Natural killer cell (primary cell): Measurements from ENCODE around the gene CACNA2D3. TPM values are rescaled to one million over a fixed set of nuclear protein-coding genes. Genes with fewer than 3 reads are reported as not detected.

Source experiments
- ATAC-seq, 3 donors: fragments of 150-1000 bp in 2 of 3; fragments of 200-7000 bp in 1 of 3; cut with Tn5 transposase; 1 replicate in 1 of 3; 2 replicates in 2 of 3; pipeline ENCODE4 v1.10.0; 2021; ENCODE audit warnings: mild to moderate bottlenecking in 2 of 3, moderate library complexity in 2 of 3
- DNase-seq, 2 donors: peaks; one replicate each; pipeline versions ENCODE4 v3.0.0 to v3.0.0-alpha.2; 2013 to 2021; ENCODE audit warnings: mixed read lengths in 1 of 2
- H3K27ac ChIP-seq: one replicate; pipeline ENCODE4 v1.5.1; 2013; ENCODE audit warnings: mild to moderate bottlenecking, low read length
- H3K27me3 ChIP-seq: one replicate; pipeline ENCODE4 v1.6.1; 2013; ENCODE audit warnings: low read length; ENCODE audit not compliant: control insufficient read depth, insufficient read depth
- H3K36me3 ChIP-seq: one replicate; pipeline ENCODE4 v1.6.1; 2013; ENCODE audit warnings: low read length; ENCODE audit not compliant: control insufficient read depth, insufficient read depth
- H3K4me1 ChIP-seq: one replicate; pipeline ENCODE4 v1.6.1; 2013; ENCODE audit warnings: low read length; ENCODE audit not compliant: control insufficient read depth, insufficient read depth
- H3K4me3 ChIP-seq: one replicate; pipeline ENCODE4 v1.5.1; 2013; ENCODE audit warnings: low read length
- H3K9me3 ChIP-seq: one replicate; pipeline ENCODE4 v1.6.1; 2013; ENCODE audit warnings: low read length; ENCODE audit not compliant: control insufficient read depth, insufficient read depth
- H3K27ac Mint-ChIP-seq, 2 donors: one replicate each; pipeline ENCODE4 v1.8.0; 2022; ENCODE audit warnings: mild to moderate bottlenecking in 2 of 2, mixed read lengths in 2 of 2, moderate library complexity in 1 of 2
- H3K27me3 Mint-ChIP-seq, 2 donors: one replicate each; pipeline ENCODE4 v1.8.0; 2022; ENCODE audit warnings: low read depth in 2 of 2, mixed read lengths in 2 of 2
- H3K36me3 Mint-ChIP-seq: one replicate; pipeline ENCODE4 v1.8.0; 2022; ENCODE audit warnings: mixed read lengths
- H3K4me1 Mint-ChIP-seq, 2 donors: one replicate each; pipeline ENCODE4 v1.8.0; 2022; ENCODE audit warnings: mixed read lengths in 2 of 2
- H3K4me3 Mint-ChIP-seq: one replicate; pipeline ENCODE4 v1.8.0; 2022; ENCODE audit warnings: mild to moderate bottlenecking, moderate library complexity, mixed read lengths
- H3K9me3 Mint-ChIP-seq, 2 donors: one replicate each; pipeline ENCODE4 v1.8.0; 2022; ENCODE audit warnings: mixed read lengths in 2 of 2
- WGBS: methylation state at CpG from one replicate; pipeline ENCODE4 v1.1.7; 2013; ENCODE audit warnings: missing lambda C conversion rate; ENCODE audit not compliant: insufficient coverage; 5-methylcytosine and 5-hydroxymethylcytosine counted together
- intact Hi-C: fragments of 100-400 bp; cut with micrococcal nuclease; formaldehyde crosslinking; loops from one replicate; pipeline ENCODE4 v1.14.2; 2022
- total RNA-seq, 4 donors: library from RNA; stranded (reverse); fragments of 120-200 nt in 1 of 4; gene quantifications; one replicate each; pipeline versions ENCODE4 v1.2.3 to v1.2.4, GENCODE V29; 2013 to 2022
- TF ChIP-seq, protein P1 (sequence below): fragments of 200-600 bp; IDR thresholded peaks from one replicate; pipeline ENCODE4 v1.8.0; 2022; ENCODE audit warnings: antibody characterized with exemption

Gene CACNA2D3
- total RNA-seq, 3 donors from 2014 or later (not counting 1 experiment from before 2014, with no cell fraction given) = 0.49 TPM; not detected in 2

DNA sequence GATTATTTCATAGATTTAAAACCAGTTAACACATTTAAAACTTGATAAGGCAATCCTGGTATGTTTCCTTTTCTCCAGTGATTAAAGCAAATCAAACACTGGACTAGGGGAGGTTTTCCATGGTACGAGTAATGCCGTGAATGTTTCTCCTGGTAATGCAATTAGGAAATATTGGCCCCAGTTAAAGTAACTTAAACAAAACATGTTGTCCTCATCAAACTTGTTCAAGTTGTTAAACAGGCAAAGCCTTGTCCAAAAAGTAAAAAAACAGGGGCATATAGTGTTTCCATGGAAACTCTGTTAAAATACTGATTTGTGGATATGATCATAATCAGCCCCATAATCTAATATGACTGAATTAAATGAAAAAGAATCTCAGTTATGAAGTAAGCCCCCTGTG lies 818.6 kb downstream of the CACNA2D3 start:
- H3K27ac Mint-ChIP-seq = no peak overlapping the region
- Histone ChIP-seq H3K4me1 (no peaks in the 10 kb centered on the region), H3K36me3 (no peaks in the 10 kb centered on the region), H3K9me3 (no peaks in the 10 kb centered on the region), H3K27me3 (no peaks in the 10 kb centered on the region), H3K4me3 (no peak overlapping the region), H3K27ac (no peak overlapping the region)
- TF ChIP-seq, protein P1, sequence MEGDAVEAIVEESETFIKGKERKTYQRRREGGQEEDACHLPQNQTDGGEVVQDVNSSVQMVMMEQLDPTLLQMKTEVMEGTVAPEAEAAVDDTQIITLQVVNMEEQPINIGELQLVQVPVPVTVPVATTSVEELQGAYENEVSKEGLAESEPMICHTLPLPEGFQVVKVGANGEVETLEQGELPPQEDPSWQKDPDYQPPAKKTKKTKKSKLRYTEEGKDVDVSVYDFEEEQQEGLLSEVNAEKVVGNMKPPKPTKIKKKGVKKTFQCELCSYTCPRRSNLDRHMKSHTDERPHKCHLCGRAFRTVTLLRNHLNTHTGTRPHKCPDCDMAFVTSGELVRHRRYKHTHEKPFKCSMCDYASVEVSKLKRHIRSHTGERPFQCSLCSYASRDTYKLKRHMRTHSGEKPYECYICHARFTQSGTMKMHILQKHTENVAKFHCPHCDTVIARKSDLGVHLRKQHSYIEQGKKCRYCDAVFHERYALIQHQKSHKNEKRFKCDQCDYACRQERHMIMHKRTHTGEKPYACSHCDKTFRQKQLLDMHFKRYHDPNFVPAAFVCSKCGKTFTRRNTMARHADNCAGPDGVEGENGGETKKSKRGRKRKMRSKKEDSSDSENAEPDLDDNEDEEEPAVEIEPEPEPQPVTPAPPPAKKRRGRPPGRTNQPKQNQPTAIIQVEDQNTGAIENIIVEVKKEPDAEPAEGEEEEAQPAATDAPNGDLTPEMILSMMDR = no peak
- H3K27me3 Mint-ChIP-seq = no peaks in the 10 kb centered on the region
- H3K36me3 Mint-ChIP-seq = no peaks in the 10 kb centered on the region
- no peak for DNase-seq
- H3K4me1 Mint-ChIP-seq = no peaks in the 10 kb centered on the region
- no peak overlapping the region for H3K4me3 Mint-ChIP-seq
- 76% methylated on average over 2 of the region's 2 CpGs for WGBS
- intact Hi-C loops = no loop called here
- H3K9me3 Mint-ChIP-seq = no peaks in the 10 kb centered on the region
- ATAC-seq = no peak

DNA sequence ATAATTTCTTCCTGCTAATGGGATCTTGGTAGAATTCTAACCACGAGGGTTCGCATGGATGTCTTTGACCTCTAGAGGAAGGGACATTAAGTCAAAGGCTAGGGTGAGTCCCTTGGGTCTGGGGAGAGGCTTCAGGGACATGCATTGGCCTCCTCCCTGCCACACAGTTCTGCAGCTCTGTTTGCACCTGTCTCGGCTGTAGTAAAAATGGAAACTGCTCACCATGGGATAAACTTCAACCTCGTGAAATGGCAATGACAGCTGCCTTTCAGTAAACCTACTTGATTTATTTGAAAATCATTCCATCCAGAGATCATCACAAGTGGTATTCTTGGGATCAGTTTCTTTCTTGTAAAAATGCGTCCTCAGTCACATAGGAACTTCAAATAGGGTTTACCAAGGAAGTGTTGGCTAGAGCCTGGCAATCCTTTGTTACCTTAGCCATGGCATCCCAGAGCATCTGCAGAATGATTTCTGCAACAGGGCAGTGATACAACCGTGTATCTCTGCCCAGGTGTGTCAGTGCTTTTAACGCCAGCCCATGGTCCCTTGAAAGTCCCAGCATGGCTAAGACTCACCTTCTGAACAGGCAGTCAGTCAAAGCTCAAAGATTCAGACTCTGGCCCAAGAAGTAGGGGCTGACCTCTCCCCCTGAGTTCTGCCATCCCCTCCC lies 819.5 kb downstream of the CACNA2D3 start:
- no peaks in the 10 kb centered on the region for H3K9me3 ChIP-seq
- TF ChIP-seq, protein P1 = no peak
- no peak for DNase-seq
- no peaks in the 10 kb centered on the region for H3K4me1 Mint-ChIP-seq
- intact Hi-C loops = no loop called here
- H3K4me3 Mint-ChIP-seq = no peak overlapping the region
- no peak overlapping the region for H3K4me3 ChIP-seq
- H3K27me3 Mint-ChIP-seq = no peaks in the 10 kb centered on the region
- no peaks in the 10 kb centered on the region for H3K36me3 Mint-ChIP-seq
- H3K27ac Mint-ChIP-seq = no peak overlapping the region
- no peaks in the 10 kb centered on the region for H3K9me3 Mint-ChIP-seq
- no peak overlapping the region for H3K27ac ChIP-seq
- no peaks in the 10 kb centered on the region for H3K36me3 ChIP-seq
- H3K27me3 ChIP-seq = no peaks in the 10 kb centered on the region
- no peaks in the 10 kb centered on the region for H3K4me1 ChIP-seq
- WGBS = 81% methylated on average over 7 of the region's 7 CpGs
- no peak for ATAC-seq

- Histone ChIP-seq H3K27ac (no peak overlapping the region), H3K9me3 (no peaks in the 10 kb centered on the region), H3K4me3 (no peak overlapping the region), H3K4me1 (no peaks in the 10 kb centered on the region), H3K36me3 (no peaks in the 10 kb centered on the region), H3K27me3 (no peaks in the 10 kb centered on the region)
- H3K27ac Mint-ChIP-seq = no peak overlapping the region
- TF ChIP-seq, protein P1 = no peak
- no peak overlapping the region for H3K4me3 Mint-ChIP-seq
- ATAC-seq = no peak
- 91% methylated on average over 4 of the region's 4 CpGs for WGBS
- H3K36me3 Mint-ChIP-seq = no peaks in the 10 kb centered on the region
- no peaks in the 10 kb centered on the region for H3K27me3 Mint-ChIP-seq
- H3K9me3 Mint-ChIP-seq = no peaks in the 10 kb centered on the region
- intact Hi-C loops = no loop called here
- H3K4me1 Mint-ChIP-seq = no peaks in the 10 kb centered on the region
- no peak for DNase-seq
Measured at GRCh38 chr3:54949491-54950044, 827.2 kb downstream of the CACNA2D3 start.
